Uterus (tissue), 2 donors: ENCODE results near the gene COL26A1.
"Not testable (repeated sequence)": the region's sequence is repeated elsewhere in the genome, so short reads cannot be mapped to it uniquely, and the experiment has no call there.

Experiments used
- POLR2A ChIP-seq, 2 donors: fragments of 450-650 bp; IDR thresholded peaks; one replicate each; pipeline ENCODE4 v1.6.1; 2016; ENCODE audit warnings: antibody characterized with exemption in 2 of 2, mild to moderate bottlenecking in 1 of 2, moderate library complexity in 1 of 2
- TF ChIP-seq, protein P1 (sequence below), 4 experiments: fragments of 200-600 bp in 2 of 4; fragments of 450-650 bp in 2 of 4; sonication (generic) in 2 of 4; IDR thresholded peaks; one replicate each; pipeline ENCODE4 v1.5.1; 2016 to 2019; ENCODE audit warnings: antibody characterized with exemption in 4 of 4, mild to moderate bottlenecking in 2 of 4, moderate library complexity in 1 of 4

GRCh38 chr7:101561293-101561692 is 198.6 kb downstream of the COL26A1 start:
- not testable (repeated sequence) for TF ChIP-seq POLR2A (IDR thresholded peaks at IDR 0.05)
- TF ChIP-seq, protein P1, sequence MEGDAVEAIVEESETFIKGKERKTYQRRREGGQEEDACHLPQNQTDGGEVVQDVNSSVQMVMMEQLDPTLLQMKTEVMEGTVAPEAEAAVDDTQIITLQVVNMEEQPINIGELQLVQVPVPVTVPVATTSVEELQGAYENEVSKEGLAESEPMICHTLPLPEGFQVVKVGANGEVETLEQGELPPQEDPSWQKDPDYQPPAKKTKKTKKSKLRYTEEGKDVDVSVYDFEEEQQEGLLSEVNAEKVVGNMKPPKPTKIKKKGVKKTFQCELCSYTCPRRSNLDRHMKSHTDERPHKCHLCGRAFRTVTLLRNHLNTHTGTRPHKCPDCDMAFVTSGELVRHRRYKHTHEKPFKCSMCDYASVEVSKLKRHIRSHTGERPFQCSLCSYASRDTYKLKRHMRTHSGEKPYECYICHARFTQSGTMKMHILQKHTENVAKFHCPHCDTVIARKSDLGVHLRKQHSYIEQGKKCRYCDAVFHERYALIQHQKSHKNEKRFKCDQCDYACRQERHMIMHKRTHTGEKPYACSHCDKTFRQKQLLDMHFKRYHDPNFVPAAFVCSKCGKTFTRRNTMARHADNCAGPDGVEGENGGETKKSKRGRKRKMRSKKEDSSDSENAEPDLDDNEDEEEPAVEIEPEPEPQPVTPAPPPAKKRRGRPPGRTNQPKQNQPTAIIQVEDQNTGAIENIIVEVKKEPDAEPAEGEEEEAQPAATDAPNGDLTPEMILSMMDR (IDR thresholded peaks at IDR 0.05), result not testable (repeated sequence)
